K562 (cell line): ENCODE data around the gene MS4A6E.

Source experiments
- CHD2 ChIP-seq: IDR thresholded peaks from 2 replicates; pipeline ENCODE4 v1.6.1; 2011; ENCODE audit warnings: low read depth, low read length
- CTCF ChIP-seq, 3 experiments: IDR thresholded peaks in 2 of 3; conservative IDR thresholded peaks in 1 of 3; 2 replicates each; pipeline ENCODE4 v1.5.1; 2011 to 2012; ENCODE audit warnings: low read length in 3 of 3, mild to moderate bottlenecking in 3 of 3, control low read depth in 2 of 3, improper control_type of control experiment in 1 of 3, inconsistent platforms in 1 of 3, low read depth in 1 of 3, mixed read lengths in 1 of 3, moderate library complexity in 1 of 3; ENCODE audit not compliant: insufficient read depth in 2 of 3
- EP300 ChIP-seq: IDR thresholded peaks from 2 replicates; pipeline ENCODE4 v1.6.1; 2012; ENCODE audit warnings: low read length, improper control_type of control experiment
- PTRF ChIP-seq: fragments of 450-650 bp; IDR thresholded peaks from 2 replicates; pipeline ENCODE4 v1.6.1; 2016; ENCODE audit warnings: mild to moderate bottlenecking, missing genetic modification characterization, missing compliant biosample characterization
- RFX1 ChIP-seq: fragments of 450-650 bp; IDR thresholded peaks from 2 replicates; pipeline ENCODE4 v1.6.1; 2016; ENCODE audit warnings: mild to moderate bottlenecking, moderate library complexity
- SRF ChIP-seq, 2 experiments: fragments of 250-450, 450-650 bp in 1 of 2; sonication (Bioruptor Pico) in 1 of 2; sonication (generic) in 1 of 2; formaldehyde crosslinking; IDR thresholded peaks; 2 replicates each; pipeline versions ENCODE4 v1.5.0 to v1.5.1; 2020 to 2022; ENCODE audit warnings: mild to moderate bottlenecking in 1 of 2, missing genetic modification reagents in 1 of 2
- SRSF9 ChIP-seq: fragments of 200-400 bp; formaldehyde crosslinking; IDR thresholded peaks from 2 replicates; pipeline ENCODE4 v1.6.1; 2017; ENCODE audit warnings: low read depth, low read length, borderline replicate concordance
- TRIM24 ChIP-seq, 2 experiments: fragments of 450-650 bp; IDR thresholded peaks; 2 replicates each; pipeline ENCODE4 v1.6.1; 2016
- TRIM28 ChIP-seq: fragments of 450-650 bp; IDR thresholded peaks from 2 replicates; pipeline ENCODE4 v1.6.1; 2017
- UBTF ChIP-seq, 2 experiments: IDR thresholded peaks; 2 replicates each; pipeline ENCODE4 v1.6.1; 2012; ENCODE audit warnings: improper control_type of control experiment in 2 of 2, low read depth in 2 of 2, low read length in 2 of 2, borderline replicate concordance in 1 of 2
- USF2 ChIP-seq: sonication (generic); formaldehyde crosslinking; IDR thresholded peaks from 2 replicates; pipeline ENCODE4 v1.5.0; 2020; ENCODE audit warnings: missing genetic modification reagents
- ZKSCAN3 ChIP-seq: fragments of 250-450 bp; sonication (Bioruptor Pico); IDR thresholded peaks from 2 replicates; pipeline ENCODE4 v1.4.0; 2020
- ZNF695 ChIP-seq: fragments of 450-650 bp; formaldehyde crosslinking; IDR thresholded peaks from 2 replicates; pipeline ENCODE4 v1.4.0; 2020; ENCODE audit warnings: mild to moderate bottlenecking, moderate library complexity

GRCh38 chr11:60303661-60304060 lies 23.4 kb upstream of the MS4A6E start:
- no peak for TF ChIP-seq CHD2
- no peak for TF ChIP-seq RFX1
- TF ChIP-seq TRIM28: no peak
- TF ChIP-seq TRIM24 (IDR thresholded peaks at IDR 0.05): no peak
- TF ChIP-seq SRF (CRISPR knock-in tag; IDR thresholded peaks at IDR 0.05): no peak
- no peak for TF ChIP-seq PTRF (tag)
- TF ChIP-seq UBTF (IDR thresholded peaks at IDR 0.05; ENCODE audit: borderline replicate concordance in 1 of 2, low read depth in 2 of 2, low read length in 2 of 2): no peak
- TF ChIP-seq USF2 (CRISPR knock-in tag): no peak
- TF ChIP-seq CTCF (IDR thresholded peaks at IDR 0.05 in 2 of 3, conservative IDR thresholded peaks at IDR 0.05 in 1 of 3; ENCODE audit: insufficient read depth in 2 of 3, low read depth in 1 of 3, low read length in 3 of 3): no peak
- no peak for TF ChIP-seq ZNF695 (CRISPR knock-in tag)
- no peak for TF ChIP-seq EP300
- TF ChIP-seq SRSF9: no peak
- no peak for TF ChIP-seq ZKSCAN3
